Endodermal cell (in vitro differentiated cells): Measurements from ENCODE around the gene PLD6. TPM values are rescaled to one million over a fixed set of nuclear protein-coding genes. Genes with fewer than 3 reads are reported as not detected.

Experiments
- DNase-seq: peaks from one replicate; pipeline ENCODE4 v3.0.0-alpha.2; 2017
- H3K27ac ChIP-seq: 2 replicates; pipeline ENCODE4 v1.5.1; 2013; ENCODE audit warnings: mild to moderate bottlenecking, low read depth, low read length, moderate library complexity
- H3K27me3 ChIP-seq: 2 replicates; pipeline ENCODE4 v1.6.1; 2013; ENCODE audit warnings: mild to moderate bottlenecking, low read length, moderate library complexity; ENCODE audit not compliant: insufficient read depth, control insufficient read depth, poor library complexity, severe bottlenecking
- H3K36me3 ChIP-seq: 2 replicates; pipeline ENCODE4 v1.7.0; 2013; ENCODE audit warnings: mild to moderate bottlenecking, low read length, moderate library complexity; ENCODE audit not compliant: control insufficient read depth, insufficient read depth
- H3K4me1 ChIP-seq: one replicate; pipeline ENCODE4 v1.7.0; 2013; ENCODE audit warnings: low read length; ENCODE audit not compliant: control insufficient read depth, insufficient read depth
- H3K4me3 ChIP-seq: 2 replicates; pipeline ENCODE4 v1.5.1; 2013; ENCODE audit warnings: mild to moderate bottlenecking, low read length, moderate library complexity
- H3K9ac ChIP-seq: 2 replicates; pipeline ENCODE4 v1.6.1; 2013; ENCODE audit warnings: mild to moderate bottlenecking, low read length, moderate library complexity; ENCODE audit not compliant: poor library complexity, severe bottlenecking; ENCODE audit errors: extremely low read depth
- H3K9me3 ChIP-seq: 2 replicates; pipeline ENCODE4 v1.6.1; 2013; ENCODE audit warnings: mild to moderate bottlenecking, low read length, moderate library complexity; ENCODE audit not compliant: control insufficient read depth
- H3K27ac Mint-ChIP-seq: 2 replicates; pipeline ENCODE4 v1.8.0; 2020; ENCODE audit warnings: mixed read lengths
- H3K27me3 Mint-ChIP-seq: 2 replicates; pipeline ENCODE4 v1.8.0; 2021; ENCODE audit warnings: mild to moderate bottlenecking, mixed read lengths; ENCODE audit not compliant: insufficient read depth
- H3K36me3 Mint-ChIP-seq: 2 replicates; pipeline ENCODE4 v1.8.0; 2020; ENCODE audit warnings: low read depth, mixed read lengths
- H3K4me1 Mint-ChIP-seq: 2 replicates; pipeline ENCODE4 v1.8.0; 2020; ENCODE audit warnings: mixed read lengths
- H3K4me3 Mint-ChIP-seq: 2 replicates; pipeline ENCODE4 v1.8.0; 2020; ENCODE audit warnings: mild to moderate bottlenecking, moderate library complexity, mixed read lengths
- H3K9me3 Mint-ChIP-seq: 2 replicates; pipeline ENCODE4 v1.8.0; 2020; ENCODE audit warnings: mild to moderate bottlenecking, mixed read lengths
- CTCF ChIP-seq: fragments of 200-600 bp; sonication (generic); conservative IDR thresholded peaks from 2 replicates; pipeline ENCODE4 v1.5.0; 2021; ENCODE audit warnings: antibody characterized with exemption, mild to moderate bottlenecking
- WGBS, 2 experiments: methylation state at CpG; one replicate each; pipeline versions ENCODE4 v1.1.5 to v1.1.7; 2013; ENCODE audit warnings: missing lambda C conversion rate in 2 of 2, mixed read lengths in 1 of 2; ENCODE audit not compliant: insufficient coverage in 1 of 2, insufficient read length in 1 of 2; 5-methylcytosine and 5-hydroxymethylcytosine counted together
- total RNA-seq, 2 donors: library from RNA; stranded (reverse); fragmentation: NEBNext Ultra II Directional in 1 of 2; extraction: Animal tissue kit (Norgen Biotek cat#: 25700) in 1 of 2; gene quantifications; 2 replicates in 1 of 2; 3 replicates in 1 of 2; pipeline ENCODE4 v1.2.1, GENCODE V29; 2021

PLD6 gene
- total RNA-seq, 2 donors from 2014 or later, result 0.42 to 1.5 TPM

DNA sequence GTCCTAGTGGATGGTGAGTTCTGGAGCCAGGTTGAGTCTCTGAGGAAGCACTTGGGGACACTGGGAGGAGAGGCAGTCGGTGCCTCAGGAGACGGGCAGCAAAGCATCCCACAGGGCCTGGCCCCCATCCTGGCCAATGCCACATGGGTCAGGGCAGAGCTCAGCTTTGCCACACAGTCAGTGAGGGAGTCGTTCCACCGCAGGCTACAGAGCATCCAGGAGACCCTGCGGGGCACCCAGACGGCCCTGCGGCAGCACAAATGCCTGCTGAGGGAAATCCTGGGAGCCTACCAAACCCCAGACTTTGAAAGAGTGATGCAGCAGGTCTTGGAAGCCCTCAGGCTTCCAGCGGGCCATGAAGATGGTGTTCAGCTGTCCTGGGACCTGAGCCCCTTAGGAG, 39.7 kb downstream of the PLD6 start:
- Histone ChIP-seq H3K9ac (no peak overlapping the region), H3K4me1 (peaks cover 11% of the 10 kb centered on the region), H3K9me3 (no peaks in the 10 kb centered on the region), H3K27ac (no peak overlapping the region), H3K36me3 (peaks cover 31% of the 10 kb centered on the region), H3K27me3 (no peaks in the 10 kb centered on the region), H3K4me3 (no peak overlapping the region)
- no peak for TF ChIP-seq CTCF
- Mint-ChIP-seq H3K9me3 (no peaks in the 10 kb centered on the region), H3K27ac (no peak overlapping the region), H3K27me3 (no peaks in the 10 kb centered on the region), H3K4me1 (peaks cover under 1% of the 10 kb centered on the region), H3K36me3 (peaks cover 55% of the 10 kb centered on the region), H3K4me3 (no peak overlapping the region)
- WGBS, 2 experiments, result 93 to 94% methylated on average over 7 to 8 of the region's 8 CpGs
- DNase-seq, result no peak

DNA sequence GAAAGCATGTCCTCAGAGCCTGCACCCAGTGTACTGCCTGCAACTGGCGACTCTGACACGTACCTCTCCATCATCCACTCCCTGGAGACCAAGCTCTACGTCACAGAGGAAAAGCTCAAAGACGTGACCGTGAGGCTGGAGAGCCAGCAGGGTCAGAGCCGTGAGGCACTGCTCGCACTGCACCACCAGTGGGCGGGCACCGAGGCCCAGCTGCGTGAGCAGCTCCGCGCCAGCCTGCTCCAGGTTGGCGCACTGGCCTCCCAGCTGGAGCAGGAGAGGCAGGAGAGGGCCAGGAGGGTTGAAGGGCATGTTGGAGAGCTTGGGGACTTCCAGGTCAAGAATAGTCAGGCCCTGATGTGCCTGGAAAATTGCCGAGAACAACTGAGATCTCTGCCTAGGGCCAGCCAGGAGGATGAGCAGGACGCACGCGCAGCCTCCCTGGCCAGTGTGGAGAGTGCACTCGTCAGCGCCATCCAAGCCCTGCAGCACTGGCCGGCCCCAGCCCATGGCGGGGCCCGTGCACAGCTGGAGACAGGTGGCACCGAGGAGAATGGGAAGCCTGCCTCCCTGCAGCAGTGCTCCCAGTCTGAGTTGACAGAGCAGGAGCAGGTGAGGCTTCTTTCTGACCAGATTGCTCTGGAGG, 40.3 kb downstream of the PLD6 start:
- TF ChIP-seq CTCF, result no peak
- H3K9ac ChIP-seq, result no peak overlapping the region
- no peak overlapping the region for H3K27ac ChIP-seq
- no peak overlapping the region for H3K4me3 ChIP-seq
- Mint-ChIP-seq H3K4me3 (no peak overlapping the region), H3K36me3 (peaks cover 59% of the 10 kb centered on the region), H3K27me3 (no peaks in the 10 kb centered on the region), H3K4me1 (no peaks in the 10 kb centered on the region), H3K9me3 (no peaks in the 10 kb centered on the region), H3K27ac (no peak overlapping the region)
- no peaks in the 10 kb centered on the region for H3K27me3 ChIP-seq
- H3K9me3 ChIP-seq, result no peaks in the 10 kb centered on the region
- peaks cover 6% of the 10 kb centered on the region for H3K4me1 ChIP-seq
- no peak for DNase-seq
- H3K36me3 ChIP-seq, result peaks cover 32% of the 10 kb centered on the region
- WGBS, 2 experiments, result 97% methylated on average over 14 to 23 of the region's 23 CpGs

- no peak for DNase-seq
- Mint-ChIP-seq H3K27me3 (no peaks in the 10 kb centered on the region), H3K4me1 (no peaks in the 10 kb centered on the region), H3K36me3 (peaks cover 64% of the 10 kb centered on the region), H3K4me3 (no peak overlapping the region), H3K9me3 (no peaks in the 10 kb centered on the region), H3K27ac (no peak overlapping the region)
- H3K4me3 ChIP-seq, result no peak overlapping the region
- H3K36me3 ChIP-seq, result peaks cover 34% of the 10 kb centered on the region
- H3K4me1 ChIP-seq, result no peaks in the 10 kb centered on the region
- 93 to 95% methylated on average over 8 to 17 of the region's 17 CpGs for WGBS, 2 experiments
- TF ChIP-seq CTCF, result no peak
- H3K27ac ChIP-seq, result no peak overlapping the region
- H3K9ac ChIP-seq, result no peak overlapping the region
- H3K9me3 ChIP-seq, result no peaks in the 10 kb centered on the region
- H3K27me3 ChIP-seq, result no peaks in the 10 kb centered on the region
Observed at GRCh38 chr17:17164676-17165075, 41.5 kb downstream of the PLD6 start.
